Thoracic aorta (tissue), 2 donors: ENCODE measurements around the gene SLIT3. TPM values are rescaled to one million over a fixed set of nuclear protein-coding genes. Genes with fewer than 3 reads are reported as not detected.

ENCODE experiments used
- ATAC-seq: fragments of 150-250 bp; one replicate; pipeline ENCODE4 v1.8.0; 2017; ENCODE audit warnings: low read depth; ENCODE audit not compliant: insufficient number of reproducible peaks, low FRiP score
- DNase-seq: peaks from one replicate; pipeline ENCODE4 v3.0.0-alpha.2; 2020; ENCODE audit warnings: low spot score
- H3K27ac ChIP-seq, 2 donors: fragments of 200-600 bp; sonication (generic); 1 replicate in 1 of 2; 2 replicates in 1 of 2; pipeline ENCODE4 v1.5.1; 2016; ENCODE audit warnings: mild to moderate bottlenecking in 2 of 2, moderate library complexity in 2 of 2
- H3K27me3 ChIP-seq: fragments of 200-600 bp; sonication (generic); replicated peaks from 2 replicates; pipeline ENCODE4 v1.6.0; 2016; ENCODE audit warnings: mild to moderate bottlenecking; ENCODE audit not compliant: insufficient read depth
- H3K36me3 ChIP-seq: fragments of 200-600 bp; sonication (generic); one replicate; pipeline ENCODE4 v1.5.1; 2016
- H3K4me1 ChIP-seq, 2 donors: fragments of 200-600 bp; sonication (generic); 1 replicate in 1 of 2; 2 replicates in 1 of 2; pipeline versions ENCODE4 v1.5.1 to v1.6.0; 2016; ENCODE audit warnings: low read depth in 2 of 2, mild to moderate bottlenecking in 1 of 2; ENCODE audit not compliant: control insufficient read depth in 1 of 2
- H3K4me3 ChIP-seq: fragments of 200-600 bp; sonication (generic); 2 replicates; pipeline ENCODE4 v1.5.1; 2016; ENCODE audit warnings: mild to moderate bottlenecking
- H3K9me3 ChIP-seq: fragments of 200-600 bp; sonication (generic); 2 replicates; pipeline ENCODE4 v1.5.1; 2016
- total RNA-seq, 2 donors: library from RNA; depleted of rRNA; stranded (reverse); fragments of >200 nt; gene quantifications; one replicate each; pipeline versions ENCODE4 v1.1.0 to v1.2.3, GENCODE V29; 2016
- TF ChIP-seq, protein P1 (sequence below): fragments of 200-600 bp; sonication (generic); IDR thresholded peaks from one replicate; pipeline ENCODE4 v1.5.1; 2019; ENCODE audit warnings: antibody characterized with exemption

Gene SLIT3
- total RNA-seq, 2 donors from 2014 or later = 80.1 to 86.9 TPM

DNA sequence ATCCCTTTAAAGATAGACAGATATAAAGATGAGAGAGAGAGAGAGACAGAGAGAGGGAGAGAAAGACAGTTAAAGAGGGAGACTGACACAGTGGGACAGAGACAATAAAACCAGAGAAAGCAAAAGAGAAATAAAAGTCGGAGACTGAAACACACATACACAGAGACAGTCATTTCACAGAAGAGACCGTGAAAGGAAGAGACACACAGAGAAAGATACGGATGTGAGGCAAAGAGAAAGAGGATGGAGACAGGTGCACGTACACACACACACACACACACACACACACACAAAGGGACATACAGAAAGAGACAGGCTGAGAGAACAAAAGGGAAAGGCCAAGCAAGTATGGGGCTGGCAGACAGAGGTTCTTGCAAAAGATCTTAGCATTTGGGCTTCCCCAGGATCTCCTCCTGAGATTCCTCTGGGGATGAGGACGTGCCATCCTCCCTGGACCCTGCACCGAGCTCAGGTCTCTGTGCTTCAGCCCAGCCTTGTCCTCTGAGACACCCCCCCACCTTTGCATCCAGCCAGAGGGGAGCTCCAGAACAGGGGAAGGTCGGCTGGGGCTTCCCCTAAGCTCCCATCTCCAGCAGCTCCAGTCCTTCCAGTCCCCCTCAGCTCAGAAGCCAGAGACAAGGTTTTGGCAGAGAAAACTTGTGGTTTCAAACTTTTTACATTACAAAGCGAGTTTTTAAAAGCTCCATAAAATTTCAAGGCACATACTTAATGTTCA lies 403.4 kb downstream of the SLIT3 start:
- ATAC-seq (no peak), DNase-seq (no peak)
- H3K27ac ChIP-seq = no peak overlapping the region
- H3K9me3 ChIP-seq = no peaks in the 10 kb centered on the region
- H3K4me1 ChIP-seq = no peaks in the 10 kb centered on the region
- TF ChIP-seq, protein P1, sequence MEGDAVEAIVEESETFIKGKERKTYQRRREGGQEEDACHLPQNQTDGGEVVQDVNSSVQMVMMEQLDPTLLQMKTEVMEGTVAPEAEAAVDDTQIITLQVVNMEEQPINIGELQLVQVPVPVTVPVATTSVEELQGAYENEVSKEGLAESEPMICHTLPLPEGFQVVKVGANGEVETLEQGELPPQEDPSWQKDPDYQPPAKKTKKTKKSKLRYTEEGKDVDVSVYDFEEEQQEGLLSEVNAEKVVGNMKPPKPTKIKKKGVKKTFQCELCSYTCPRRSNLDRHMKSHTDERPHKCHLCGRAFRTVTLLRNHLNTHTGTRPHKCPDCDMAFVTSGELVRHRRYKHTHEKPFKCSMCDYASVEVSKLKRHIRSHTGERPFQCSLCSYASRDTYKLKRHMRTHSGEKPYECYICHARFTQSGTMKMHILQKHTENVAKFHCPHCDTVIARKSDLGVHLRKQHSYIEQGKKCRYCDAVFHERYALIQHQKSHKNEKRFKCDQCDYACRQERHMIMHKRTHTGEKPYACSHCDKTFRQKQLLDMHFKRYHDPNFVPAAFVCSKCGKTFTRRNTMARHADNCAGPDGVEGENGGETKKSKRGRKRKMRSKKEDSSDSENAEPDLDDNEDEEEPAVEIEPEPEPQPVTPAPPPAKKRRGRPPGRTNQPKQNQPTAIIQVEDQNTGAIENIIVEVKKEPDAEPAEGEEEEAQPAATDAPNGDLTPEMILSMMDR = no peak
- no peaks in the 10 kb centered on the region for H3K36me3 ChIP-seq
- no peak overlapping the region for H3K4me3 ChIP-seq
- no peaks in the 10 kb centered on the region for H3K27me3 ChIP-seq

DNA sequence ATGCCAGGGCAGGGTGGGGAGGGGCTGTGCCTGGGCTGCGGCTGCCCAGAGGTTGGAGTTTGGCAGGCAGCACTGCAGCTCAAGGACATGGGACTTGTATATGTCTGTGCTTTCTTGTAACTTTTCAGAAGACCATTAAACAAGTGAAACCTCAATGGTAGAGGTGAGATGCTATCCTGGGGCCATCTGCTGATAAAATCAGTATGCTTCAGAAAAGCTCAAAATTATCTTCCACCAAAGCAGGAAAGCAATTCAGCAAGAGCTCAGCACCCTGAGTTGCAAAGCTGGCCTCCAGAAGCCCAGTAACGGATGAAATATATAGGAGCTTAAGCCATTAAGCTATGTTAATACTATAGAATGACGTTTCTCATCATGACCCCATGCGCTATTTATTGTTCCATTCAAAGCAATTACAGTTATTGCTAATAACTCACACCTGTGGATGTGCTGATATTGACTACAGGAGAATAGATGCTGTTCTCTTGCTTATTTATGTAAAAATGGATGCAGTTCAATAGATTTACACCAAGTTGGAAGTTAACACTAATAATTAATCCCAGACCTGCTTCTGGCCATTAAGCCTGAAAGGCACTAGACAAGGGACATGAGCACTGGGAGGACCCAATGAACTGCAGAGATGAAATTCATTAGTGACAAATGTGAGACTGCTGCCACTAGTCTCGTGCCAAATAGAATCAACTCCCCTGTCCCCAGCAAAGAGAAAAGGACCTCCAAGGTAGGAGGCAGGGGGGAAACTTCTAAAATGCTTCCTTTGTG lies 405.5 kb downstream of the SLIT3 start:
- no peaks in the 10 kb centered on the region for H3K36me3 ChIP-seq
- TF ChIP-seq, protein P1 = no peak
- no peaks in the 10 kb centered on the region for H3K27me3 ChIP-seq
- H3K4me1 ChIP-seq = no peaks in the 10 kb centered on the region
- no peak overlapping the region for H3K27ac ChIP-seq
- no peak for DNase-seq
- no peak for ATAC-seq
- no peak overlapping the region for H3K4me3 ChIP-seq
- H3K9me3 ChIP-seq = no peaks in the 10 kb centered on the region

DNA sequence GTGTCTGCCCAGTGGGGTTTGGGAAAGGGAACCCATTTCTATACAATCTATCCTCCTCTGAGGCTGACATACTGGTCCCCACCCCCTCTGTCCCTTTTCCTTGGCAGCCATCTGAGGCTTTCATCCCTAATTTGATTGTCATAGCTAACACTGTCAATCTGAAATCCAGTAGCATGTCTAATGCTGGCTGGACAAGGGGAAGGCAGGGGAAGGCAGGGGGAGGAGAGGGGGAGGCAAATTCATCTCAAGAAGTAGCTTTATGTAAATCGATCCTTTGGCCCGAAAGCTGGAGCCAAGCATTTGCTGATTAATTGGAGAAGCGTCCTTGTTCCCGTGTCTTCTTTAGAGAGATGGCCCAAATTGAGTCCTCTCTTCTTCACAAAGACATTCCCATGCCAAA lies 407.7 kb downstream of the SLIT3 start:
- no peaks in the 10 kb centered on the region for H3K36me3 ChIP-seq
- H3K9me3 ChIP-seq = no peaks in the 10 kb centered on the region
- H3K4me3 ChIP-seq = no peak overlapping the region
- ATAC-seq = no peak
- no peaks in the 10 kb centered on the region for H3K27me3 ChIP-seq
- no peak overlapping the region for H3K27ac ChIP-seq
- TF ChIP-seq, protein P1 = no peak
- H3K4me1 ChIP-seq = no peaks in the 10 kb centered on the region
- DNase-seq = no peak

DNA sequence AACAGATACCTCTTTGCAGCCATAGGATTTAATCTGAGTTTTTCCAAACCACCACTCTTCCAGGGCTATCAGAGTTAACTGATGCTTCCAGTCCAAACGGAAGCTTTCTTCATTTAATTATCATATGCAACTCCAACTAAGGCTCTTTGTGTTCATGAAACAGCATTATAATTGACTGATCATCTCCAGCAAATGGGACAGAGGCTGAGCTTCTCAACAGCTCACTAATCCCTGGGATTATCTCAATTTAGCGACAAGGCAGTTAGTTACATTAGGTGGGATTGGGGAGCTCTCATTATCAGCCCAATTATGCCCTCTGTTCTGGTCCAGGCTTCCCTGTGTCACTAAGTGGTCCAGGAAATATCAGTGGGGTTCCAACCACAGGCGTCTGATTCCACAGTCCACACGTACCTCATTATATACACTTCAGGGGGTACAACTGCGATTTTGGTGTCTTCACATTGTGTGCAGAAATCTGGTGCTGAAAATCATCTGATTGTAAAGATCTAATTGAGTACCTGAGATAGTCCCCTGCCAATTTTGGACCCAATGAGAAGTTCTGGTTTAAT lies 408.2 kb downstream of the SLIT3 start:
- no peak for ATAC-seq

More for the DNA sequence above, 408.2 kb downstream of the SLIT3 start:
- TF ChIP-seq, protein P1 = no peak
- Histone ChIP-seq H3K4me1 (no peaks in the 10 kb centered on the region), H3K27ac (no peak overlapping the region), H3K4me3 (no peak overlapping the region), H3K27me3 (no peaks in the 10 kb centered on the region), H3K9me3 (no peaks in the 10 kb centered on the region), H3K36me3 (no peaks in the 10 kb centered on the region)
- no peak for DNase-seq
